Prostate gland (tissue), 2 donors: ENCODE results near the gene NOL3. TPM values are rescaled to one million over a fixed set of nuclear protein-coding genes. Genes with fewer than 3 reads are reported as not detected.

Experiments used
- DNase-seq: peaks from one replicate; pipeline ENCODE4 v3.0.0-alpha.2; 2019; ENCODE audit warnings: low spot score
- H3K27ac ChIP-seq, 2 donors: fragments of 200-600 bp; sonication (generic); 2 replicates each; pipeline ENCODE4 v1.5.1; 2017 to 2019
- H3K27me3 ChIP-seq: fragments of 200-600 bp; sonication (generic); replicated peaks from 2 replicates; pipeline ENCODE4 v1.5.1; 2019; ENCODE audit not compliant: insufficient read depth
- H3K36me3 ChIP-seq, 2 donors: fragments of 200-600 bp; sonication (generic); 1 replicate in 1 of 2; 2 replicates in 1 of 2; pipeline versions ENCODE4 v1.5.1 to v1.8.1; 2017 to 2019
- H3K4me1 ChIP-seq: fragments of 200-600 bp; sonication (generic); replicated peaks from 2 replicates; pipeline ENCODE4 v1.5.1; 2019
- H3K4me3 ChIP-seq, 2 donors: fragments of 200-600 bp; sonication (generic); 2 replicates each; pipeline ENCODE4 v1.5.1; 2017 to 2019
- H3K9me3 ChIP-seq: fragments of 200-600 bp; sonication (generic); 2 replicates; pipeline ENCODE4 v1.5.1; 2017
- POLR2A ChIP-seq: fragments of 450-650 bp; IDR thresholded peaks from one replicate; pipeline ENCODE4 v1.6.1; 2016; ENCODE audit warnings: antibody characterized with exemption, mild to moderate bottlenecking
- POLR2AphosphoS5 ChIP-seq: sonication (generic); formaldehyde crosslinking; IDR thresholded peaks from one replicate; pipeline ENCODE4 v1.6.1; 2017; ENCODE audit warnings: antibody characterized with exemption
- WGBS: methylation state at CpG from one replicate; pipeline ENCODE4 v1.1.5; 2018; 5-methylcytosine and 5-hydroxymethylcytosine counted together
- intact Hi-C: fragments of 100-400 bp; cut with DNase I; formaldehyde crosslinking; loops from one replicate; pipeline ENCODE4 v1.14.2; 2022
- total RNA-seq, 2 donors: library from RNA; depleted of rRNA; stranded (reverse); fragments of >200 nt; gene quantifications; one replicate each; pipeline ENCODE4 v1.1.0, GENCODE V29; 2016
- TF ChIP-seq, protein P1 (sequence below), 4 experiments: fragments of 200-600 bp in 2 of 4; fragments of 450-650 bp in 2 of 4; sonication (generic) in 2 of 4; IDR thresholded peaks; 1 replicate in 3 of 4; 2 replicates in 1 of 4; pipeline ENCODE4 v1.5.1; 2016 to 2019; ENCODE audit warnings: antibody characterized with exemption in 4 of 4, mild to moderate bottlenecking in 2 of 4, moderate library complexity in 2 of 4

NOL3 gene
- total RNA-seq, 2 donors from 2014 or later = 60.8 to 129 TPM

DNA sequence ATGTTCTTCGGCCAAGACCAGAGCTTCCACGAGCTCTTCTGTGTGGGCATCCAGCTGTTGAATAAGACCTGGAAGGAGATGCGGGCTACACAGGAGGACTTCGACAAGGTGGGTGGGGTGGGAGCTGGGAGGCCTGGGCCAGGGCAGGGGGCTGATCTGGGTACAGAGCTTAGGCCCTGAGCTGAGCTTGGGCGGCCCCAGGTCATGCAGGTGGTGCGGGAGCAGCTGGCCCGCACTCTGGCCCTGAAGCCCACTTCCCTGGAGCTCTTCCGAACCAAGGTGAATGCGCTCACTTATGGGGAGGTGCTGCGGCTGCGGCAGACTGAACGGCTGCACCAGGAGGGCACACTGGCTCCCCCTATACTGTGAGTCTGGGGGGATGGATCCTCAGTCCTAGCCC, 32.1 kb downstream of the NOL3 start:
- intact Hi-C loops = no loop called here
- 88% methylated on average over 6 of the region's 12 CpGs for WGBS
- Histone ChIP-seq H3K36me3 (peaks cover 0 to 12% of the 10 kb centered on the region in 2 donors), H3K4me1 (peaks cover 6% of the 10 kb centered on the region), H3K4me3 (no peak overlapping the region), H3K9me3 (no peaks in the 10 kb centered on the region), H3K27ac (no peak overlapping the region), H3K27me3 (no peaks in the 10 kb centered on the region)
- DNase-seq = no peak
- no peak for TF ChIP-seq POLR2A
- no peak for TF ChIP-seq POLR2AphosphoS5
- TF ChIP-seq, protein P1, sequence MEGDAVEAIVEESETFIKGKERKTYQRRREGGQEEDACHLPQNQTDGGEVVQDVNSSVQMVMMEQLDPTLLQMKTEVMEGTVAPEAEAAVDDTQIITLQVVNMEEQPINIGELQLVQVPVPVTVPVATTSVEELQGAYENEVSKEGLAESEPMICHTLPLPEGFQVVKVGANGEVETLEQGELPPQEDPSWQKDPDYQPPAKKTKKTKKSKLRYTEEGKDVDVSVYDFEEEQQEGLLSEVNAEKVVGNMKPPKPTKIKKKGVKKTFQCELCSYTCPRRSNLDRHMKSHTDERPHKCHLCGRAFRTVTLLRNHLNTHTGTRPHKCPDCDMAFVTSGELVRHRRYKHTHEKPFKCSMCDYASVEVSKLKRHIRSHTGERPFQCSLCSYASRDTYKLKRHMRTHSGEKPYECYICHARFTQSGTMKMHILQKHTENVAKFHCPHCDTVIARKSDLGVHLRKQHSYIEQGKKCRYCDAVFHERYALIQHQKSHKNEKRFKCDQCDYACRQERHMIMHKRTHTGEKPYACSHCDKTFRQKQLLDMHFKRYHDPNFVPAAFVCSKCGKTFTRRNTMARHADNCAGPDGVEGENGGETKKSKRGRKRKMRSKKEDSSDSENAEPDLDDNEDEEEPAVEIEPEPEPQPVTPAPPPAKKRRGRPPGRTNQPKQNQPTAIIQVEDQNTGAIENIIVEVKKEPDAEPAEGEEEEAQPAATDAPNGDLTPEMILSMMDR (IDR thresholded peaks at IDR 0.05) = no peak

DNA sequence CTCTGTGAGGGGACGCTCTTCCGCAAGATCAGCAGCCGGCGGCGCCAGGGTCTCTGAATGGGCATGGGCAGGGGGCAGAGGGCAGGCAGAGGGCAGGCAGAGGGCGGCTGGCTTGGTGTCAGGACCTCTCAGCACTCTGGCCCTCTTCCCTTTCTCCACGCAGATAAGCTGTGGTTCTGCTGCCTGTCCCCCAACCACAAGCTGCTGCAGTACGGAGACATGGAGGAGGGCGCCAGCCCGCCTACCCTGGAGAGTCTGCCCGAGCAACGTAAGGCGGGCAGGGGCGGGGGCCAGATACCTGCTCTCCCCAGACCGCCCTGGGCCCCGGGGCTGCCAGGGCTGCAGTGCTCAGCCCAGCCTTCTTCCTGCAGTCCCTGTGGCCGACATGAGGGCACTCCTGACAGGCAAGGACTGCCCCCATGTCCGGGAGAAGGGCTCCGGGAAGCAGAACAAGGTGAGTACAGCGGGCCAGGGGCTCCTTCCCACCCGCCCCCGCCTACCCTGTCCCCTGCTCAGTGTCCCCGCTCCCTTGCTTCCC, 32.7 kb downstream of the NOL3 start:
- intact Hi-C loops = no loop called here
- peaks cover 0 to 12% of the 10 kb centered on the region in 2 donors for H3K36me3 ChIP-seq
- H3K4me3 ChIP-seq = no peak overlapping the region
- no peaks in the 10 kb centered on the region for H3K9me3 ChIP-seq
- DNase-seq = no peak
- 88% methylated on average over 23 of the region's 23 CpGs for WGBS
- TF ChIP-seq POLR2AphosphoS5 (no peak), POLR2A (no peak)
- TF ChIP-seq, protein P1 (IDR thresholded peaks at IDR 0.05) = no peak
- H3K27ac ChIP-seq = no peak overlapping the region
- peaks cover 6% of the 10 kb centered on the region for H3K4me1 ChIP-seq
- H3K27me3 ChIP-seq = no peaks in the 10 kb centered on the region

DNA sequence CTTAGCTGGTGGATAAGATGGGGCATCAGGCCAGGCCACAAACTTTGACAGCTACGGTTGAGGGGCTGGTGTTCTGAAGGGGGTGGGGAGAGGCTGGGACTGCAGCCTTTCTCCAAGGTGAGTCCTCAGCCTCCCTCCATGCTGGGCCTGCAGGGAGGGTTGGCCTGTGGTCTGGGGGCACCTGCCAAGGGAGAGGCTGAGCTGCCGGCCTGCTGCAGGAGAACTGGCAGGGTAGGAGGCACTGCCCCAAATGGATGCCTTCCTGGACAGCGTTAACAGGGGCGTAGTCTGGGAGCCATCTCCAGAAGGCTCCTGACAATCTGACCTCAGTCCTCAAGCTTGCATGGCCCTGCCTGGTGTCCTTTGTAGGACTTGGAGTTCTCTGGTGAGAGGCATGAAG, 33.7 kb downstream of the NOL3 start:
- DNase-seq = no peak
- intact Hi-C loops = no loop called here
- Histone ChIP-seq H3K9me3 (no peaks in the 10 kb centered on the region), H3K27me3 (no peaks in the 10 kb centered on the region), H3K36me3 (peaks cover 0 to 12% of the 10 kb centered on the region in 2 donors), H3K27ac (no peak overlapping the region), H3K4me3 (no peak overlapping the region), H3K4me1 (no peaks in the 10 kb centered on the region)
- TF ChIP-seq, protein P1 (IDR thresholded peaks at IDR 0.05) = no peak
- TF ChIP-seq POLR2AphosphoS5 = no peak
- WGBS = 72% methylated on average over 4 of the region's 4 CpGs

GRCh38 chr16:67206129-67206837, 35.9 kb downstream of the NOL3 start:
- peaks cover 0 to 12% of the 10 kb centered on the region in 2 donors for H3K36me3 ChIP-seq

More at GRCh38 chr16:67206129-67206837, 35.9 kb downstream of the NOL3 start:
- DNase-seq = no peak
- WGBS = 94% methylated on average over 8 of the region's 8 CpGs
- no peak overlapping the region for H3K4me3 ChIP-seq
- H3K9me3 ChIP-seq = no peaks in the 10 kb centered on the region
- no peak overlapping the region for H3K27ac ChIP-seq
- no peaks in the 10 kb centered on the region for H3K27me3 ChIP-seq
- intact Hi-C loops = no loop called here
- no peaks in the 10 kb centered on the region for H3K4me1 ChIP-seq
- TF ChIP-seq, protein P1 (IDR thresholded peaks at IDR 0.05) = no peak
- no peak for TF ChIP-seq POLR2A
- TF ChIP-seq POLR2AphosphoS5 = no peak
